Keratinocyte (primary cell): ENCODE data around the gene CNTNAP3B. TPM values are rescaled to one million over a fixed set of nuclear protein-coding genes. Genes with fewer than 3 reads are reported as not detected.
"Not testable (repeated sequence)": the region's sequence is repeated elsewhere in the genome, so short reads cannot be mapped to it uniquely, and the experiment has no call there.

Experiments
- DNase-seq: peaks from one replicate; pipeline ENCODE4 v3.0.0-alpha.2; 2011; ENCODE audit warnings: low read depth, missing footprints, low spot score
- FAIRE-seq: peaks from 2 replicates; lab custom pipeline; 2011; peaks lifted over from hg19 to GRCh38; lab: Jason Lieb, UNC
- H2AFZ ChIP-seq: 2 replicates; pipeline ENCODE4 v1.6.0; 2012; ENCODE audit warnings: low read length, control low read depth, inconsistent platforms; ENCODE audit not compliant: control insufficient read depth
- H3K27ac ChIP-seq: 2 replicates; pipeline ENCODE4 v1.5.1; 2011; ENCODE audit warnings: low read length; ENCODE audit not compliant: control insufficient read depth, insufficient read depth
- H3K27me3 ChIP-seq: 3 replicates; pipeline ENCODE4 v1.6.0; 2011; ENCODE audit warnings: low read length; ENCODE audit not compliant: control insufficient read depth, insufficient read depth; ENCODE audit errors: extremely low read depth
- H3K36me3 ChIP-seq, 2 experiments: 2 replicates in 1 of 2; 3 replicates in 1 of 2; pipeline ENCODE4 v1.5.1; 2011; ENCODE audit warnings: low read length in 2 of 2, mild to moderate bottlenecking in 1 of 2; ENCODE audit not compliant: control insufficient read depth in 2 of 2, insufficient read depth in 2 of 2; ENCODE audit errors: extremely low read depth in 1 of 2
- H3K4me1 ChIP-seq: 3 replicates; pipeline ENCODE4 v1.5.1; 2011; ENCODE audit warnings: low read length; ENCODE audit not compliant: control insufficient read depth, insufficient read depth; ENCODE audit errors: extremely low read depth
- H3K4me2 ChIP-seq: 3 replicates; pipeline ENCODE4 v1.6.0; 2011; ENCODE audit warnings: low read depth, low read length; ENCODE audit not compliant: control insufficient read depth, insufficient read depth; ENCODE audit errors: extremely low read depth
- H3K4me3 ChIP-seq, 3 experiments: fragments of 200-600 bp in 1 of 3; sonication (generic) in 1 of 3; 2 replicates in 2 of 3; 3 replicates in 1 of 3; pipeline ENCODE4 v1.5.1; 2011 to 2016; ENCODE audit warnings: low read length in 3 of 3, mild to moderate bottlenecking in 3 of 3, control low read depth in 2 of 3, inconsistent platforms in 1 of 3, low read depth in 1 of 3, mixed read lengths in 1 of 3, mixed run types in 1 of 3, moderate library complexity in 1 of 3; ENCODE audit not compliant: control insufficient read depth in 2 of 3, insufficient read depth in 2 of 3; ENCODE audit errors: extremely low read depth in 1 of 3
- H3K79me2 ChIP-seq: 2 replicates; pipeline ENCODE4 v1.6.0; 2012; ENCODE audit warnings: low read length; ENCODE audit not compliant: control insufficient read depth, insufficient read depth
- H3K9ac ChIP-seq: 3 replicates; pipeline ENCODE4 v1.6.0; 2011; ENCODE audit warnings: low read length; ENCODE audit not compliant: control insufficient read depth, insufficient read depth; ENCODE audit errors: extremely low read depth
- H3K9me1 ChIP-seq: 3 replicates; pipeline ENCODE4 v1.6.0; 2011; ENCODE audit warnings: low read length; ENCODE audit not compliant: control insufficient read depth, insufficient read depth; ENCODE audit errors: extremely low read depth
- H3K9me3 ChIP-seq: 2 replicates; pipeline ENCODE4 v1.5.1; 2012; ENCODE audit warnings: low read depth, low read length; ENCODE audit not compliant: control insufficient read depth
- H4K20me1 ChIP-seq: 3 replicates; pipeline ENCODE4 v1.6.0; 2011; ENCODE audit warnings: low read length; ENCODE audit not compliant: control insufficient read depth, insufficient read depth; ENCODE audit errors: extremely low read depth
- dilution Hi-C: fragments of 300-500 bp; cut with MboI; formaldehyde crosslinking; loops from one replicate; pipeline ENCODE4 v1.7.0; 2020; ENCODE audit warnings: low sequenced_read_pairs; ENCODE audit not compliant: extremely low pct_ligation_motif_present
- polyA plus RNA-seq, 5 experiments: library from polyadenylated mRNA; depleted of rRNA in 3 of 5; stranded (reverse) in 3 of 5; stranded (forward) in 1 of 5; unstranded in 1 of 5; fragments of >200 nt; gene quantifications; 1 replicate in 1 of 5; 2 replicates in 3 of 5; 3 replicates in 1 of 5; pipeline versions ENCODE4 v1.2.1 to v1.2.3, GENCODE V29; 2011 to 2012; ENCODE audit warnings: missing spikeins in 2 of 5, low read depth in 1 of 5, low replicate concordance in 1 of 5

CNTNAP3B gene
- polyA plus RNA-seq, 1 donor (not counting 4 experiments of a cell fraction or from before 2014, with no cell fraction given): 6.8 TPM

DNA sequence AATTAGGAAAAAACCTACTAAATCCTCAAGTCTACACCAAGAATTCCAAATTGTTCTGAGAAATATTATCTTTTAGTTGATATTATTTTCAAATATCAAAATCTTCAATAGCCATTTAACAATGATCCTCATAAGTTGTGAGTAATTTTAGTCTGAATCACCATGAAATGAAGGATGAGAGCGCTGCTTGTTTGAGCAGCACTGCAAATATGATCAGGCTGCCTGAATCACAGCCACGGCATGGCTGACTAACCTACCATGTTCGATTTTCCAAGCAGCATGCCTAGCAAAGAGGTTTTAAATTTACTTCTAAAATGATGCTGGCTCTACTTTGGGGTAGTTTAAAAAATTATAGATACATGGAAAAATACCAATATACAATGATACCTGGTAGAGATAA lies 95.7 kb downstream of the CNTNAP3B start:
- H3K9me3 ChIP-seq, H3K27ac ChIP-seq, H3K4me1 ChIP-seq, H4K20me1 ChIP-seq, H3K36me3 ChIP-seq, H3K4me3 ChIP-seq, H3K4me2 ChIP-seq, DNase-seq, H3K9me1 ChIP-seq, H2AFZ ChIP-seq, H3K27me3 ChIP-seq, H3K9ac ChIP-seq, dilution Hi-C loops, H3K79me2 ChIP-seq: not testable (repeated sequence)
- FAIRE-seq: peak; percentile 71

DNA sequence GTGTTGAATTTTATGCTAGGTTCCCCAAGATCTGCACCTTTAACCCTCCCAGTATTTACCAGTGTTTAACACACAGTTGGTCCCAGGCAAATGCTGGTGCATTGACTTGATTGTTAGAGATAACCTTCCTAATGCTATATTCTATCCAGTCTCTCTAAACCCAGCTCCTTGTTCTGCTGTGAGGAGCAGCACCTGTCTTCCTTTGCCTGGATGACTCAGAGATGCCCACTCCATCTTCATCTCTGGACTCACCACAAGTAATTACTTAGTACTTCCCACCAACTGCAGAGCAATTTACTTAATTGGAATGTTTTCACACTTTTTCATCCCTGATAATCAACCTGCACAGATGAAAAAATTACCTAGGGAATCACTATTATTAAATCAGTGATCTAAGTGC lies 108.6 kb downstream of the CNTNAP3B start:
- H3K4me1 ChIP-seq, DNase-seq, H3K27me3 ChIP-seq, H3K9ac ChIP-seq, H3K9me1 ChIP-seq, H3K9me3 ChIP-seq, H4K20me1 ChIP-seq, H3K79me2 ChIP-seq, FAIRE-seq, H3K4me3 ChIP-seq, dilution Hi-C loops, H2AFZ ChIP-seq, H3K36me3 ChIP-seq, H3K27ac ChIP-seq, H3K4me2 ChIP-seq: not testable (repeated sequence)

DNA sequence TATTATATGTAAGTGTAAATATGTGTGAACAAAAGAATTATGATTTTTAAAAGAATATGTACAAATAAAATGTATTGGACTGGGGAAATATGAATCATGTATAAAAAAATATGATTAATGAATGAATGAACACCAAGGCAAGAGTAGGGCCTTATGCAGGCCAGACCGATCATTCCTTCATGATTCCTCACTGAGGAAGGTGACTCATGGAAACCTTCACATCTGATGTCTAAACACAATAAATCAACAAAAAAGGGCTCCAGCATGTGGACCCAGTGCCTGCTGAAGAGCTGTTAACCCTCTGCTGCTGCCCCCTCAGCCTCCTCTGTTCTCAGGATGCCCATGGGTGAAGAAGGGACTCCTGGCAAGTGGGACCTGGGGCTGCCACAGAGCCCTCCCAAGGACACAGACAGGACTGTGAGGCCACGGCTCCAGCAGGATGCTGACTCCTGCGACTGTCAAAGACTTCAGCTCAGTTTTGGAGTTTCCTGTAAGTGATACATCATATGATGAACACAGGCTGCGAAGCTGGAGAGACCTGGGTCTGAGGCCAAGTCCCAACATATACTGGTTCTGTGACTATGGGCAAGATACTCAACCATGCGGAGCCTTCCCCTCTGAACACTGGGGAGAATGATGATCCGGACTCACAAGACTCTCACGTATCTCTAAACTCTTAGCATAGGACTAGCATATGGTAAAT lies 110.9 kb downstream of the CNTNAP3B start:
- H3K9ac ChIP-seq, dilution Hi-C loops, H3K9me3 ChIP-seq, DNase-seq, H2AFZ ChIP-seq, H3K27ac ChIP-seq, H3K27me3 ChIP-seq, H3K4me2 ChIP-seq, H3K4me3 ChIP-seq, H3K36me3 ChIP-seq, H3K79me2 ChIP-seq, H4K20me1 ChIP-seq, H3K4me1 ChIP-seq, H3K9me1 ChIP-seq: not testable (repeated sequence)
- FAIRE-seq: peak; percentile 87

DNA sequence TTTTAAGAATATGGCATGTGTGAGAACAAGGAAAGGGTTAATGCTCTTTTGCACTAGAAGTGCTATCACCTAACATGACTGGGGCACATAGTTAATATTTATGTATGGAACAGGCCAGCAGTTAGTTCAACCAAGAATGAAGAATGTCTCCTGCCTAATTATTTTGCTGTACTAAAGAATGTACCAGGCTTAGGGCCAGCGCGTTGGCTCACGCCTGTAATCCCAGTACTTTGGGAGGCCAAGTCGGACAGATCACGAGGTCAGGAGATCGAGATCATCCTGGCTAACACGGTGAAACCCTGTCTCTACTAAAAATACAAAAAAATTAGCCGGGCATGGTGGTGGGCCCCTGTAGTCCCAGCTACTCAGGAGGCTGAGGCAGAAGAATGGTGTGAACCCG lies 114.9 kb downstream of the CNTNAP3B start:
- H2AFZ ChIP-seq, FAIRE-seq, H3K36me3 ChIP-seq, H3K9ac ChIP-seq, H3K27ac ChIP-seq, H3K4me2 ChIP-seq, H3K27me3 ChIP-seq, DNase-seq, dilution Hi-C loops, H3K4me1 ChIP-seq, H3K79me2 ChIP-seq, H3K9me1 ChIP-seq, H3K9me3 ChIP-seq, H4K20me1 ChIP-seq, H3K4me3 ChIP-seq: not testable (repeated sequence)

- H2AFZ ChIP-seq, H3K4me1 ChIP-seq, dilution Hi-C loops, H3K27me3 ChIP-seq, DNase-seq, H3K4me3 ChIP-seq, H3K9me1 ChIP-seq, H3K4me2 ChIP-seq, H3K27ac ChIP-seq, H3K36me3 ChIP-seq, H4K20me1 ChIP-seq, H3K79me2 ChIP-seq, H3K9me3 ChIP-seq, H3K9ac ChIP-seq, FAIRE-seq: not testable (repeated sequence)
Measured at GRCh38 chr9:41991607-41992006, 137.6 kb downstream of the CNTNAP3B start.
